Endothelial cell of umbilical vein (primary cell): ENCODE results near the gene MFSD6. TPM values are rescaled to one million over a fixed set of nuclear protein-coding genes. Genes with fewer than 3 reads are reported as not detected.

ENCODE experiments used
- BruUV-seq: library from RNA; stranded (reverse); fragments of 400-500 nt; replicated peaks from 2 replicates; lab custom pipeline; 2021; lab: Mats Ljungman, UMichigan
- CTCF ChIA-PET: fragments of 300-600, 350-600 bp; sonication (Branson Sonifier 250); formaldehyde crosslinking; loops from one replicate; lab custom pipeline; 2021; ENCODE audit warnings: antibody characterized with exemption, inconsistent platforms; lab: Charles Lee
- POLR2A ChIA-PET: fragments of 300-600, 350-600 bp; sonication (Branson Sonifier 250); formaldehyde crosslinking; loops from one replicate; lab custom pipeline; 2021; ENCODE audit warnings: antibody characterized with exemption, inconsistent platforms; lab: Charles Lee
- DNase-seq: peaks from one replicate; pipeline ENCODE4 v3.0.0-alpha.2; 2011; ENCODE audit warnings: low read depth, low spot score
- FAIRE-seq: peaks from 2 replicates; lab custom pipeline; 2011; peaks lifted over from hg19 to GRCh38; lab: Jason Lieb, UNC
- H2AFZ ChIP-seq: 2 replicates; pipeline ENCODE4 v1.6.0; 2012; ENCODE audit warnings: low read depth, low read length, control low read depth, inconsistent platforms
- H3K27ac ChIP-seq: 2 replicates; pipeline ENCODE4 v1.5.1; 2011; ENCODE audit warnings: low read depth, mild to moderate bottlenecking, control low read depth, low read length, moderate library complexity; ENCODE audit not compliant: insufficient read depth
- H3K27me3 ChIP-seq, 2 experiments: 2 replicates each; pipeline versions ENCODE4 v1.6.0 to v1.6.1; 2011; ENCODE audit warnings: low read length in 2 of 2, mixed read lengths in 1 of 2; ENCODE audit not compliant: control insufficient read depth in 2 of 2, insufficient read depth in 2 of 2
- H3K36me3 ChIP-seq, 2 experiments: 2 replicates in 1 of 2; 3 replicates in 1 of 2; pipeline ENCODE4 v1.5.1; 2011; ENCODE audit warnings: low read length in 2 of 2, mild to moderate bottlenecking in 1 of 2, moderate library complexity in 1 of 2; ENCODE audit not compliant: control insufficient read depth in 2 of 2, insufficient read depth in 2 of 2; ENCODE audit errors: extremely low read depth in 1 of 2
- H3K4me1 ChIP-seq: 3 replicates; pipeline ENCODE4 v1.5.1; 2011; ENCODE audit warnings: mild to moderate bottlenecking, low read length; ENCODE audit not compliant: control insufficient read depth, insufficient read depth; ENCODE audit errors: extremely low read depth
- H3K4me2 ChIP-seq: 2 replicates; pipeline ENCODE4 v1.6.1; 2011; ENCODE audit warnings: low read length, control low read depth, mixed read lengths; ENCODE audit not compliant: insufficient read depth
- H3K4me3 ChIP-seq, 3 experiments: fragments of 200-600 bp in 1 of 3; sonication (generic), shearing (Covaris generic) in 1 of 3; replicated peaks in 1 of 3; 2 replicates each; pipeline ENCODE4 v1.5.1; 2011 to 2016; ENCODE audit warnings: control low read depth in 3 of 3, low read length in 3 of 3, mild to moderate bottlenecking in 2 of 3, inconsistent platforms in 1 of 3, low read depth in 1 of 3, moderate library complexity in 1 of 3; ENCODE audit not compliant: insufficient read depth in 1 of 3
- H3K79me2 ChIP-seq: 2 replicates; pipeline ENCODE4 v1.6.0; 2012; ENCODE audit warnings: low read length, inconsistent platforms; ENCODE audit not compliant: control insufficient read depth, insufficient read depth
- H3K9ac ChIP-seq: replicated peaks from 2 replicates; pipeline ENCODE3; 2011; ENCODE audit warnings: low read length, control low read depth; ENCODE audit not compliant: insufficient read depth; ENCODE audit errors: extremely low read depth
- H3K9me1 ChIP-seq: replicated peaks from 3 replicates; pipeline ENCODE4 v1.6.0; 2011; ENCODE audit warnings: mild to moderate bottlenecking, low read length; ENCODE audit not compliant: control insufficient read depth, insufficient read depth; ENCODE audit errors: extremely low read depth
- H3K9me3 ChIP-seq: replicated peaks from 2 replicates; pipeline ENCODE4 v1.5.1; 2012; ENCODE audit warnings: low read length, inconsistent platforms; ENCODE audit not compliant: control insufficient read depth, insufficient read depth
- H4K20me1 ChIP-seq: replicated peaks from 2 replicates; pipeline ENCODE3; 2011; ENCODE audit warnings: mild to moderate bottlenecking, low read length; ENCODE audit not compliant: control insufficient read depth, insufficient read depth; ENCODE audit errors: extremely low read depth
- EZH2 ChIP-seq: IDR thresholded peaks from 2 replicates; pipeline ENCODE4 v1.6.1; 2012; ENCODE audit warnings: borderline replicate concordance, low read depth, mild to moderate bottlenecking, moderate library complexity, low read length, inconsistent platforms; ENCODE audit not compliant: severe bottlenecking
- FOS ChIP-seq: IDR thresholded peaks from 2 replicates; pipeline ENCODE4 v1.6.1; 2011; ENCODE audit warnings: mild to moderate bottlenecking, low read length, moderate library complexity, borderline replicate concordance; ENCODE audit not compliant: insufficient read depth
- GATA2 ChIP-seq: IDR thresholded peaks from 2 replicates; pipeline ENCODE4 v1.7.0; 2011; ENCODE audit warnings: low read depth, mild to moderate bottlenecking, moderate library complexity, mixed read lengths, low read length; ENCODE audit not compliant: insufficient read length, insufficient read depth
- JUN ChIP-seq: IDR thresholded peaks from 2 replicates; pipeline ENCODE4 v1.6.1; 2011; ENCODE audit warnings: borderline replicate concordance, low read depth; ENCODE audit not compliant: insufficient read length, insufficient read depth
- MYC ChIP-seq: IDR thresholded peaks from one replicate; pipeline ENCODE4 v1.6.1; 2011; ENCODE audit warnings: mild to moderate bottlenecking, low read depth, low read length
- POLR2A ChIP-seq: IDR thresholded peaks from 2 replicates; pipeline ENCODE4 v1.6.1; 2012; ENCODE audit warnings: low read depth, mild to moderate bottlenecking, control low read depth, low read length
- POLR2AphosphoS5 ChIP-seq: IDR thresholded peaks from 2 replicates; pipeline ENCODE4 v1.6.1; 2012; ENCODE audit warnings: low read depth, mild to moderate bottlenecking, control low read depth, low read length, moderate library complexity; ENCODE audit not compliant: insufficient read depth
- dilution Hi-C: fragments of 300-500 bp; cut with MboI; formaldehyde crosslinking; loops from one replicate; pipeline ENCODE4 v1.15.0; 2019; ENCODE audit warnings: low sequenced_read_pairs; ENCODE audit not compliant: extremely low pct_ligation_motif_present
- intact Hi-C: fragments of 100-400 bp; cut with micrococcal nuclease; formaldehyde crosslinking; loops from one replicate; pipeline ENCODE4 v1.10.0; 2022
- polyA plus RNA-seq, 4 experiments: library from polyadenylated mRNA; depleted of rRNA in 3 of 4; stranded (reverse) in 3 of 4; unstranded in 1 of 4; fragments of >200 nt; gene quantifications; 2 replicates each; pipeline versions ENCODE4 v1.2.1 to v1.2.3, GENCODE V29; 2011 to 2012; ENCODE audit warnings: missing spikeins in 1 of 4
- total RNA-seq: library from RNA; stranded (reverse); gene quantifications from 2 replicates; pipeline ENCODE4 v1.2.3, GENCODE V29; 2021
- TF ChIP-seq, protein P1 (sequence below), 2 donors: IDR thresholded peaks; 1 replicate in 1 of 2; 2 replicates in 1 of 2; pipeline ENCODE4 v1.5.1; 2011; ENCODE audit warnings: low read length in 2 of 2, mild to moderate bottlenecking in 2 of 2, moderate library complexity in 2 of 2, control low read depth in 1 of 2, inconsistent platforms in 1 of 2, low read depth in 1 of 2; ENCODE audit not compliant: insufficient read depth in 1 of 2; ENCODE audit errors: extremely low read depth in 1 of 2
- TF ChIP-seq, protein P2 (sequence below): IDR thresholded peaks from 2 replicates; pipeline ENCODE4 v1.6.1; 2011; ENCODE audit not compliant: insufficient read depth, insufficient read length

MFSD6 gene
- total and polyA plus RNA-seq, 2 donors (not counting 3 experiments of a cell fraction or from before 2014, with no cell fraction given): 4.3 to 4.5 TPM

DNA sequence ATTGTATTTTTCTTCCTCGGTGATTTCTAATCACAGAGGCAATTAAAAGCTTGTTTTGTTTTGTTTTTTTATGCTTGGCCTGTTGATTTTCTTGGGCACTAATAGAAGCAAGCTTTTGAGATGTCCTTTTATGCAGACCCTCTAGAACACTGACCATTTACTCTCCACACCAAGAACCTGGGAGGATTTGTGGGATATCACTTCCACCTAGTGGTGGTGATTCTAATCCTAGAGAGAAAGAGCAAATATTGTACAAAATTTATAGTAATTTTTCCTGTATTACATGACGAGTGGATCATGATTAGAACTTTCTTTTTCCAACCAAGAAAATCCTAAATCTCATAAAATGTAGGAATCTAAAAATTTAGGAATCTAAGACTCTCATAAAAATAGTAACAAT, 102.9 kb downstream of the MFSD6 start:
- ChIA-PET POLR2A (no interaction called here), CTCF (interaction anchor here (0.5 to 4.4 kb wide), 14 partner anchors 10 to 712 kb away, joined by 3 to 35 read pairs (median 4); partner anchors contain the start of gene HIBCH)
- H3K4me3 ChIP-seq: no peak overlapping the region
- FAIRE-seq: peak; percentile 44
- peak; percentile 65 for DNase-seq
- no peak overlapping the region for H3K27ac ChIP-seq
- no peaks in the 10 kb centered on the region for H3K9me1 ChIP-seq
- H3K4me2 ChIP-seq: no peak overlapping the region
- dilution Hi-C loops: no loop called here
- no peak for TF ChIP-seq EZH2
- TF ChIP-seq, protein P1, sequence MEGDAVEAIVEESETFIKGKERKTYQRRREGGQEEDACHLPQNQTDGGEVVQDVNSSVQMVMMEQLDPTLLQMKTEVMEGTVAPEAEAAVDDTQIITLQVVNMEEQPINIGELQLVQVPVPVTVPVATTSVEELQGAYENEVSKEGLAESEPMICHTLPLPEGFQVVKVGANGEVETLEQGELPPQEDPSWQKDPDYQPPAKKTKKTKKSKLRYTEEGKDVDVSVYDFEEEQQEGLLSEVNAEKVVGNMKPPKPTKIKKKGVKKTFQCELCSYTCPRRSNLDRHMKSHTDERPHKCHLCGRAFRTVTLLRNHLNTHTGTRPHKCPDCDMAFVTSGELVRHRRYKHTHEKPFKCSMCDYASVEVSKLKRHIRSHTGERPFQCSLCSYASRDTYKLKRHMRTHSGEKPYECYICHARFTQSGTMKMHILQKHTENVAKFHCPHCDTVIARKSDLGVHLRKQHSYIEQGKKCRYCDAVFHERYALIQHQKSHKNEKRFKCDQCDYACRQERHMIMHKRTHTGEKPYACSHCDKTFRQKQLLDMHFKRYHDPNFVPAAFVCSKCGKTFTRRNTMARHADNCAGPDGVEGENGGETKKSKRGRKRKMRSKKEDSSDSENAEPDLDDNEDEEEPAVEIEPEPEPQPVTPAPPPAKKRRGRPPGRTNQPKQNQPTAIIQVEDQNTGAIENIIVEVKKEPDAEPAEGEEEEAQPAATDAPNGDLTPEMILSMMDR (IDR thresholded peaks at IDR 0.05; ENCODE audit: extremely low read depth in 1 of 2, insufficient read depth in 1 of 2, low read depth in 1 of 2, low read length in 2 of 2): peak; percentile 20 to 30
- no peaks in the 10 kb centered on the region for H3K36me3 ChIP-seq
- no TSS peak for BruUV-seq
- intact Hi-C loops: loop anchor here (1.0 to 5.0 kb wide), 5 partner anchors 128 to 422 kb away; no protein-coding TSS in a partner anchor
- H4K20me1 ChIP-seq: no peaks in the 10 kb centered on the region
- H3K9ac ChIP-seq: no peak overlapping the region
- H3K79me2 ChIP-seq: no peaks in the 10 kb centered on the region
- no peaks in the 10 kb centered on the region for H3K27me3 ChIP-seq
- H2AFZ ChIP-seq: no peak overlapping the region
- H3K4me1 ChIP-seq: no peaks in the 10 kb centered on the region
- no peaks in the 10 kb centered on the region for H3K9me3 ChIP-seq

DNA sequence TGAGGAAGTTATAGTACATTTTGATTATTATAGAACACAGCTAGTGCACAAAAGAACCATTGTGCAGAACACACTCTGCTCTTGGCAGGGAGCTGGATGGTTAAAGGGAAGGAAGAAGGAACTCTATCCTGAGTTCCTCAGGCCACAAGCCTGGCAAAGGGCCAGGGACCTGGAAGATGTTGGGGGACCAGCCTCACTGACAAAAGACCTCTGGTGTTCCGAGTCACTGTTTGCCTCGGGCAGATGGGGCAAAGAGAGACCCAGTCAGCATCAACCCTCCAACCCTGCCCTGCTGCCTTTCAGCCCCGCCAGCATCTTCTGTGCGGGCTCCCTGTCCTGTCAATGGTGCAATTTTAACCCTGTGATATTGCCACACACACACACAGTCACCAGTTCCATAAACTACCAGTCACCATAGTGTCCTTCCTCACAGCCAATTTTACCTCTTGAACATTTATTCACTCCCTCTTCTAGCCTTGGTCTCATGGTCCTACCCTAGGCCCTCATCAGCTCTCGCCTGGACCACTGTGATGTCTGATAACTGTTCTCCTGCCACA, 104.5 kb downstream of the MFSD6 start:
- intact Hi-C loops: loop anchor here (5.0 kb wide), 1 partner anchor 290 kb away; no protein-coding TSS in a partner anchor
- POLR2A ChIA-PET: no interaction called here
- BruUV-seq: no TSS peak
- H3K27ac ChIP-seq: no peak overlapping the region
- no peak overlapping the region for H3K4me2 ChIP-seq
- H3K36me3 ChIP-seq: no peaks in the 10 kb centered on the region
- dilution Hi-C loops: no loop called here
- CTCF ChIA-PET: interaction anchor here (0.6 to 4.4 kb wide), 13 partner anchors 9 to 714 kb away, joined by 3 to 35 read pairs (median 4); partner anchors contain the start of gene HIBCH
- FAIRE-seq (no peak), DNase-seq (no peak)
- no peak for TF ChIP-seq POLR2AphosphoS5
- TF ChIP-seq, protein P1 (IDR thresholded peaks at IDR 0.05; ENCODE audit: extremely low read depth in 1 of 2, insufficient read depth in 1 of 2, low read depth in 1 of 2, low read length in 2 of 2): no peak
- no peak for TF ChIP-seq FOS
- TF ChIP-seq JUN: no peak
- TF ChIP-seq, protein P2, sequence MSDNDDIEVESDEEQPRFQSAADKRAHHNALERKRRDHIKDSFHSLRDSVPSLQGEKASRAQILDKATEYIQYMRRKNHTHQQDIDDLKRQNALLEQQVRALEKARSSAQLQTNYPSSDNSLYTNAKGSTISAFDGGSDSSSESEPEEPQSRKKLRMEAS: no peak
- no peak for TF ChIP-seq POLR2A
- TF ChIP-seq MYC: no peak
- no peak for TF ChIP-seq GATA2
- TF ChIP-seq EZH2: no peak
- H3K9me1 ChIP-seq: no peaks in the 10 kb centered on the region
- no peaks in the 10 kb centered on the region for H4K20me1 ChIP-seq
- H3K9ac ChIP-seq: no peak overlapping the region
- H3K4me3 ChIP-seq: no peak overlapping the region
- no peak overlapping the region for H2AFZ ChIP-seq
- H3K27me3 ChIP-seq: no peaks in the 10 kb centered on the region
- H3K79me2 ChIP-seq: no peaks in the 10 kb centered on the region
- no peaks in the 10 kb centered on the region for H3K9me3 ChIP-seq
- H3K4me1 ChIP-seq: no peaks in the 10 kb centered on the region
